H1 (cell line): Measurements from ENCODE around the gene NOXO1. TPM values are rescaled to one million over a fixed set of nuclear protein-coding genes. Genes with fewer than 3 reads are reported as not detected.

Experiments used
- CTCF ChIA-PET: fragments of 300-600 bp; sonication (Branson Sonifier 250); formaldehyde crosslinking; loops from one replicate; lab custom pipeline; 2021; ENCODE audit not compliant: partially characterized antibody; lab: Charles Lee
- POLR2A ChIA-PET: fragments of 300-600 bp; sonication (Branson Sonifier 250); formaldehyde crosslinking; loops from one replicate; lab custom pipeline; 2021; ENCODE audit warnings: inconsistent platforms; ENCODE audit not compliant: partially characterized antibody; lab: Charles Lee
- DNase-seq, 2 experiments: peaks; one replicate each; pipeline versions ENCODE4 v3.0.0 to v3.0.0-alpha.2; 2010 to 2022; ENCODE audit warnings: low spot score in 2 of 2, low read depth in 1 of 2, mixed read lengths in 1 of 2
- FAIRE-seq: peaks from 2 replicates; lab custom pipeline; 2011; peaks lifted over from hg19 to GRCh38; lab: Jason Lieb, UNC
- H2AFZ ChIP-seq: 2 replicates; pipeline ENCODE4 v1.8.1; 2012; ENCODE audit warnings: low read length, inconsistent platforms
- H2AK5ac ChIP-seq: 2 replicates; pipeline ENCODE4 v1.6.1; 2013; ENCODE audit warnings: low read depth, low read length
- H2BK120ac ChIP-seq: replicated peaks from 2 replicates; pipeline ENCODE3; 2013; ENCODE audit warnings: low read depth, low read length, inconsistent platforms
- H2BK12ac ChIP-seq: 2 replicates; pipeline ENCODE4 v1.6.1; 2013; ENCODE audit warnings: low read depth, low read length
- H2BK15ac ChIP-seq: 2 replicates; pipeline ENCODE4 v1.6.1; 2013; ENCODE audit warnings: low read length
- H2BK20ac ChIP-seq: 2 replicates; pipeline ENCODE4 v1.6.1; 2013; ENCODE audit warnings: low read length
- H2BK5ac ChIP-seq: 2 replicates; pipeline ENCODE4 v1.6.1; 2013; ENCODE audit warnings: low read depth, low read length
- H3K14ac ChIP-seq: 2 replicates; pipeline ENCODE4 v1.6.1; 2013; ENCODE audit warnings: inconsistent platforms; ENCODE audit not compliant: insufficient read length
- H3K18ac ChIP-seq: 2 replicates; pipeline ENCODE4 v1.6.1; 2013; ENCODE audit warnings: low read length; ENCODE audit errors: extremely low read depth
- H3K23ac ChIP-seq: 2 replicates; pipeline ENCODE4 v1.6.1; 2013; ENCODE audit warnings: inconsistent platforms; ENCODE audit not compliant: insufficient read length
- H3K23me2 ChIP-seq: 2 replicates; pipeline ENCODE4 v1.6.1; 2013; ENCODE audit warnings: low read depth, low read length
- H3K27ac ChIP-seq: 2 replicates; pipeline ENCODE4 v1.6.1; 2011; ENCODE audit warnings: low read depth, low read length, inconsistent platforms
- H3K27me3 ChIP-seq, 4 experiments: replicated peaks in 1 of 4; 1 replicate in 1 of 4; 2 replicates in 3 of 4; pipeline versions ENCODE4 v1.6.1 to v1.8.1; 2011 to 2013; ENCODE audit warnings: low read length in 3 of 4, mild to moderate bottlenecking in 3 of 4, inconsistent platforms in 2 of 4, mixed read lengths in 2 of 4, moderate library complexity in 1 of 4; ENCODE audit not compliant: control insufficient read depth in 3 of 4, insufficient read depth in 3 of 4; ENCODE audit errors: extremely low read depth in 1 of 4
- H3K36me3 ChIP-seq, 4 experiments: 2 replicates each; pipeline versions ENCODE4 v1.6.1 to v1.8.1; 2011 to 2013; ENCODE audit warnings: mild to moderate bottlenecking in 4 of 4, low read length in 3 of 4, moderate library complexity in 2 of 4, control low read depth in 1 of 4, inconsistent platforms in 1 of 4; ENCODE audit not compliant: insufficient read depth in 4 of 4, control insufficient read depth in 2 of 4
- H3K4ac ChIP-seq: replicated peaks from 2 replicates; pipeline ENCODE3; 2013; ENCODE audit warnings: low read length, low read depth, mixed read lengths, inconsistent platforms; ENCODE audit not compliant: insufficient read length
- H3K4me1 ChIP-seq, 4 experiments: replicated peaks in 1 of 4; 1 replicate in 1 of 4; 2 replicates in 3 of 4; pipeline versions ENCODE4 v1.6.1 to v1.8.1; 2011 to 2013; ENCODE audit warnings: low read length in 3 of 4, inconsistent platforms in 2 of 4, mixed read lengths in 1 of 4; ENCODE audit not compliant: insufficient read depth in 4 of 4, control insufficient read depth in 3 of 4
- H3K4me2 ChIP-seq, 2 experiments: 2 replicates each; pipeline versions ENCODE4 v1.6.1 to v1.8.1; 2011 to 2013; ENCODE audit warnings: low read depth in 2 of 2, low read length in 2 of 2, control low read depth in 1 of 2, inconsistent platforms in 1 of 2, mild to moderate bottlenecking in 1 of 2; ENCODE audit not compliant: insufficient read depth in 1 of 2
- H3K4me3 ChIP-seq, 4 experiments: fragments of 200-600, 300-600 bp in 1 of 4; sonication (generic), shearing (Covaris generic), sonication (Bioruptor Twin) in 1 of 4; 2 replicates each; pipeline versions ENCODE4 v1.5.1 to v1.8.1; 2011 to 2016; ENCODE audit warnings: low read length in 4 of 4, low read depth in 3 of 4, control low read depth in 2 of 4, inconsistent platforms in 2 of 4, mild to moderate bottlenecking in 2 of 4, mixed read lengths in 1 of 4, moderate library complexity in 1 of 4; ENCODE audit not compliant: insufficient read depth in 2 of 4; ENCODE audit errors: extremely low read depth in 1 of 4
- H3K56ac ChIP-seq: replicated peaks from 2 replicates; pipeline ENCODE3; 2013; ENCODE audit warnings: low read depth, mild to moderate bottlenecking, mixed read lengths, low read length, inconsistent platforms; ENCODE audit not compliant: insufficient read length
- H3K79me1 ChIP-seq: 2 replicates; pipeline ENCODE4 v1.6.1; 2013; ENCODE audit warnings: low read depth, low read length, control low read depth
- H3K79me2 ChIP-seq, 2 experiments: 2 replicates each; pipeline versions ENCODE4 v1.6.1 to v1.8.1; 2012 to 2013; ENCODE audit warnings: low read length in 2 of 2, mild to moderate bottlenecking in 2 of 2, inconsistent platforms in 1 of 2; ENCODE audit not compliant: insufficient read depth in 2 of 2, control insufficient read depth in 1 of 2
- H3K9ac ChIP-seq, 4 experiments: replicated peaks in 1 of 4; 1 replicate in 1 of 4; 2 replicates in 3 of 4; pipeline versions ENCODE4 v1.6.1 to v1.8.1; 2011 to 2013; ENCODE audit warnings: low read depth in 3 of 4, low read length in 3 of 4, control low read depth in 2 of 4, mild to moderate bottlenecking in 2 of 4, moderate library complexity in 2 of 4, inconsistent platforms in 1 of 4; ENCODE audit errors: extremely low read depth in 1 of 4
- H3K9me3 ChIP-seq, 2 experiments: 2 replicates each; pipeline versions ENCODE4 v1.6.1 to v1.8.1; 2012 to 2013; ENCODE audit warnings: mild to moderate bottlenecking in 2 of 2, moderate library complexity in 2 of 2, control low read depth in 1 of 2, inconsistent platforms in 1 of 2, low read depth in 1 of 2, low read length in 1 of 2, mixed read lengths in 1 of 2; ENCODE audit not compliant: insufficient read depth in 2 of 2
- H4K20me1 ChIP-seq, 2 experiments: replicated peaks in 1 of 2; 2 replicates each; pipeline versions ENCODE3 to v1.8.1; 2011 to 2013; ENCODE audit warnings: inconsistent platforms in 2 of 2, low read length in 2 of 2, mild to moderate bottlenecking in 1 of 2; ENCODE audit not compliant: insufficient read depth in 2 of 2, control insufficient read depth in 1 of 2
- H4K5ac ChIP-seq: 2 replicates; pipeline ENCODE4 v1.6.1; 2013; ENCODE audit warnings: low read length, low read depth, mixed read lengths, inconsistent platforms; ENCODE audit not compliant: insufficient read length
- H4K8ac ChIP-seq: 2 replicates; pipeline ENCODE4 v1.8.0; 2013; ENCODE audit warnings: mild to moderate bottlenecking, moderate library complexity, low read length, inconsistent platforms; ENCODE audit not compliant: insufficient read depth; ENCODE audit errors: extremely low read depth
- H4K91ac ChIP-seq: replicated peaks from 2 replicates; pipeline ENCODE3; 2013; ENCODE audit warnings: low read length, mixed read lengths, inconsistent platforms; ENCODE audit not compliant: insufficient read length
- CEBPB ChIP-seq: IDR thresholded peaks from 2 replicates; pipeline ENCODE4 v1.6.1; 2012; ENCODE audit warnings: low read depth, low read length
- CHD2 ChIP-seq: IDR thresholded peaks from 2 replicates; pipeline ENCODE4 v1.6.1; 2012; ENCODE audit warnings: low read length, improper control_type of control experiment
- EGR1 ChIP-seq: IDR thresholded peaks from 2 replicates; pipeline ENCODE4 v1.6.1; 2011; ENCODE audit warnings: low read depth, low read length, borderline replicate concordance
- KDM4A ChIP-seq: IDR thresholded peaks from one replicate; pipeline ENCODE4 v1.7.1; 2012; ENCODE audit warnings: low read depth, mild to moderate bottlenecking, moderate library complexity, low read length, inconsistent platforms; ENCODE audit not compliant: severe bottlenecking
- POLR2A ChIP-seq, 2 experiments: IDR thresholded peaks; 1 replicate in 1 of 2; 2 replicates in 1 of 2; pipeline ENCODE4 v1.6.1; 2011; ENCODE audit warnings: low read depth in 2 of 2, low read length in 2 of 2, mild to moderate bottlenecking in 2 of 2; ENCODE audit errors: control extremely low read depth in 1 of 2
- POLR2AphosphoS5 ChIP-seq: IDR thresholded peaks from 2 replicates; pipeline ENCODE4 v1.6.1; 2011; ENCODE audit warnings: low read depth, low read length
- SIN3A ChIP-seq, 2 experiments: IDR thresholded peaks in 1 of 2; conservative IDR thresholded peaks in 1 of 2; 2 replicates each; pipeline ENCODE4 v1.6.1; 2011 to 2012; ENCODE audit warnings: low read length in 2 of 2, improper control_type of control experiment in 1 of 2, low read depth in 1 of 2, mild to moderate bottlenecking in 1 of 2
- WGBS, 2 experiments: shearing (Covaris generic) in 1 of 2; methylation state at CpG; one replicate each; pipeline versions ENCODE4 v1.1.6 to v1.1.7; 2013 to 2015; ENCODE audit warnings: low lambda C conversion rate in 2 of 2, mixed read lengths in 2 of 2, inconsistent platforms in 1 of 2, low coverage in 1 of 2, missing lambda C conversion rate in 1 of 2; ENCODE audit not compliant: insufficient replicate concordance in 2 of 2, insufficient coverage in 1 of 2, insufficient read length in 1 of 2; ENCODE audit errors: extremely low coverage in 1 of 2, missing lambda C conversion rate in 1 of 2; 5-methylcytosine and 5-hydroxymethylcytosine counted together
- polyA plus RNA-seq, 7 experiments: library from polyadenylated mRNA; depleted of rRNA in 3 of 7; stranded (reverse) in 5 of 7; unstranded in 2 of 7; fragments of >200 nt in 5 of 7; fragments of 200-250 nt in 2 of 7; gene quantifications; 1 replicate in 5 of 7; 2 replicates in 1 of 7; 4 replicates in 1 of 7; pipeline versions ENCODE4 v1.2.1 to v1.2.3, GENCODE V29; 2011 to 2013; ENCODE audit warnings: missing spikeins in 2 of 7, mixed read lengths in 2 of 7
- total RNA-seq: library from RNA; stranded (reverse); fragmentation: NEBNext Ultra II Directional; extraction: Animal tissue kit (Norgen Biotek cat#: 25700); gene quantifications from 2 replicates; pipeline ENCODE4 v1.2.1, GENCODE V29; 2021

The NOXO1 gene
- total and polyA plus RNA-seq, 2 of the 8 experiments (the other 6 are each of a cell fraction or from before 2014, with no cell fraction given): 1.3 to 2.5 TPM

- H3K18ac ChIP-seq: no peak overlapping the region
- H4K5ac ChIP-seq: no peak overlapping the region
- H3K14ac ChIP-seq: no peak overlapping the region
- TF ChIP-seq POLR2A (IDR thresholded peaks at IDR 0.05; ENCODE audit: control extremely low read depth in 1 of 2, low read depth in 2 of 2, low read length in 2 of 2) (0 out of 3 replicates have a peak, but pooled peaks of 1 of the 2 experiments have one; percentile 2), CEBPB (no peak), SIN3A (conservative IDR thresholded peaks at IDR 0.05 in 1 of 2, IDR thresholded peaks at IDR 0.05 in 1 of 2; ENCODE audit: low read depth in 1 of 2, low read length in 2 of 2) (0 out of 4 replicates have a peak, but pooled peaks of 1 of the 2 experiments have one; percentile 19), POLR2AphosphoS5 (peak; percentile 17), KDM4A (no peak), CHD2 (0 out of 2 replicates have a peak, but pooled peaks have one; percentile 1), EGR1 (no peak)
- no peak overlapping the region for H2BK12ac ChIP-seq
- H4K8ac ChIP-seq: no peak overlapping the region
- no peaks in the 10 kb centered on the region for H3K9me3 ChIP-seq
- ChIA-PET CTCF (interaction anchor here (0.9 to 1.2 kb wide), 2 partner anchors 16 to 69 kb away, joined by 3 to 4 read pairs; no protein-coding TSS in a partner anchor), POLR2A (interaction anchor here (0.6 to 19.8 kb wide), 22 partner anchors 8 to 193 kb away, joined by 3 to 736 read pairs (median 6); partner anchors contain the start of genes EME2, FAHD1, GFER and HAGH)
- FAIRE-seq (no peak), DNase-seq (no peak)
- no peak overlapping the region for H3K23ac ChIP-seq
- 69% methylated on average over 6 of the region's 6 CpGs; no CpG with 5 or more reads in 1 of the 2 experiments for WGBS, 2 experiments
- H2BK20ac ChIP-seq: no peak overlapping the region
- peaks cover 0 to 22% (median 5%) of the 10 kb centered on the region in 4 experiments; a peak in 5 of 7 replicates for H3K4me1 ChIP-seq
- peaks cover 12 to 17% of the 10 kb centered on the region in 2 experiments for H4K20me1 ChIP-seq
- no peak overlapping the region for H3K4ac ChIP-seq
- no peak overlapping the region for H2AFZ ChIP-seq
- no peak overlapping the region for H2BK15ac ChIP-seq
- no peak overlapping the region for H3K56ac ChIP-seq
- peaks cover 17 to 34% (median 28%) of the 10 kb centered on the region in 4 experiments for H3K36me3 ChIP-seq
- H3K23me2 ChIP-seq: peaks cover 19% of the 10 kb centered on the region
- no peak overlapping the region for H2BK120ac ChIP-seq
- H2AK5ac ChIP-seq: no peak overlapping the region
- peak overlapping the region in 1 of 2 experiments; percentile 99; a peak in 2 of 4 replicates for H3K4me2 ChIP-seq
- 0 out of 2 replicates have a peak overlapping the region, but pooled peaks have one; percentile 30 for H3K27ac ChIP-seq
- H3K27me3 ChIP-seq: peaks cover 0 to 2% (median 0%) of the 10 kb centered on the region in 4 experiments; a peak in 3 of 7 replicates
- H4K91ac ChIP-seq: no peak overlapping the region
- H2BK5ac ChIP-seq: no peak overlapping the region; the same call in 1 of the 2 replicates
- H3K79me2 ChIP-seq: peaks cover 10 to 38% of the 10 kb centered on the region in 2 experiments
- H3K4me3 ChIP-seq: 0 out of 8 replicates have a peak overlapping the region, but pooled peaks of 1 of the 4 experiments have one; percentile 3
- H3K9ac ChIP-seq: no peak overlapping the region; a peak in 2 of 7 replicates
- peaks cover 11% of the 10 kb centered on the region for H3K79me1 ChIP-seq
Measured at GRCh38 chr16:1961651-1962067, 19.6 kb downstream of the NOXO1 start.
